ENCODE data around the gene CPEB1. TPM values are rescaled to one million over a fixed set of nuclear protein-coding genes. Genes with fewer than 3 reads are reported as not detected.
A peak's percentile ranks its signal among the peaks of the same experiment; 100 is the strongest.

Gene CPEB1
- 0.72 TPM for total RNA-seq
- long read RNA-seq, partial matches to known transcripts = 0 of 3 reads
- long read RNA-seq, other reads (novel, unspliced or antisense) = 1 of 3 reads

DNA sequence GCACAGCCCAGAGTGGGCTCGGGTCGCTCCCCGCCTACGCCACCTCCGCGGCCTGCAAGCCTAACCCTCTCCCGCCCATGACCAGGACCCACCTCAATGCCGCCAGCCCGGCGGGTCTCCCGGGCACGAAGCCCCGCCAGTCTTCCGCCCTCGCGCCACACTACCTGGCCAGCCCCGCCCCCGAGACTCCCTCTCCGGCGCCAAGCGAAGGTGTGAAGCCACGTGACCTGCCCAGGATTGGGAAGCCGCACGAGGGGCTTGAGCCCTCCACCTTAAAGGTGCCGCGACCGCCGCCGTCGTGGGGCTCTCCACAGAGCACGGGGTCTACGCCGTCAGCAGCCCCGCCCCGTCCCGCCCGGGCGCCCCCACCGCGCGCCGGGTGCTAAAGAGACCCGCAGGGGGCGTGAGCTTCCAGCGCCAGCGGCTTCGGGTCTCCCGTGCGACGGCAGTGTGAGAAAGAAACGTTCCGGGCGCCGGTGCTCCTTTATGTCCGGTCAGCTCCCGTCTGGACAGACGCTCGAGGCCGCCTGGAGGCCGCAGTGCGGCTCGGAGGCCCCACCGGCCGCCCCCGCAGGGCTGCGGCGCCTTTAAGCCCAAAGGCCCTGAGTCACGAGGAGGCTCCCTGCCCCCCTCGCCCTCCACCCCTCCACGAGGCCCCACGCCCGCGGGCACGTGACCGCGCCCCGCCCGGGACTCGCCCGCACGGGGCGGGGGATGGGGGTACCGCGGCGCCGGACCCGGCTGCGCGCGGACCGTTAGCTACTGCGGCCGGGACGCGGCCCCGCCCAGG is at the start of gene CPEB1:
Gene CPEB1 (minus strand): TSS at position 319 of the 790 bp plus-strand sequence. CDS start 18,904 bp downstream, outside the sequence.
- intact Hi-C loops (cut with micrococcal nuclease) = no loop called here
- ATAC-seq = peak; percentile 93
- DNase-seq = peak; percentile 75

DNA sequence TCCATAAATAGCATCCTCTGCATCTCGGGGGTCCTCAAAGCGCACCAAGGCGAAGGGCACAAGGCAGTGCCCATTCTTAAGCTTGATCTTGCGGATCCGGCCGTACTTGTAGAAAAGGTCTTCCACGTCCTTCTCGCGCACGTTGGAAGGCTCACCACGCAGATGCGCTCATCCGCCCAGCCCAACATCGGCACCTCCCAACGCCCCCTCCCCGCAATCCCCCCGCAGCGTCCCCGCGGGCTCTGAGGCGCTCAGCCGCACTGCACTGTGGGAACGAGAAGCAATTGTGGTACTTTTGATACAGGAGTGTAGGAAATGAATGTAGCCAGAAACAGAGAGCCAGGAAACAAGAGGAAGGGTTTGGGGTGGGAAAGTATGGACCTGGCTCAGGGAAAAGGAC is 45.0 kb upstream of the CPEB1 start:
- intact Hi-C loops (cut with micrococcal nuclease) = no loop called here
- no peak for DNase-seq
- ATAC-seq = no peak

DNA sequence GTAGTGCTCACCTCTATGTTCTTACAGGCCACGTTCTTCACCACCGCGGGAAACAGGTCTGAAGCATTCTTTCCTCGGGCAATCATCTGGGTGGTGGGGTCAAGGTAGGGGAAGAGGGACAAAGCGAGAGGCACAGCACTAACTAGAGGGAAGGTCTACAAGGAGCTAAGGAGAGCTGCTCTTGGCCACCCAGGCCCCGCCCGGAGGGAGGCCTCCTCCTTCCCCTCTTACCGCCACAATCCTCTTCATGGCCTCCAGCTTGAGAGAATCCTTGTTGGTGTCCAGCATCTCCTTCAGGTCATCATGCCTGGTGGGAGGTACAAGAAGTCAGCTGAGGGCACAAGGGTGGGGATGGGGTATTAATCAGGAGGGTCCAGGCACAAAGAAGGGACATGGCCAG is 42.0 kb upstream of the CPEB1 start:
- no peak for ATAC-seq
- no peak for DNase-seq
- intact Hi-C loops (cut with micrococcal nuclease) = no loop called here

DNA sequence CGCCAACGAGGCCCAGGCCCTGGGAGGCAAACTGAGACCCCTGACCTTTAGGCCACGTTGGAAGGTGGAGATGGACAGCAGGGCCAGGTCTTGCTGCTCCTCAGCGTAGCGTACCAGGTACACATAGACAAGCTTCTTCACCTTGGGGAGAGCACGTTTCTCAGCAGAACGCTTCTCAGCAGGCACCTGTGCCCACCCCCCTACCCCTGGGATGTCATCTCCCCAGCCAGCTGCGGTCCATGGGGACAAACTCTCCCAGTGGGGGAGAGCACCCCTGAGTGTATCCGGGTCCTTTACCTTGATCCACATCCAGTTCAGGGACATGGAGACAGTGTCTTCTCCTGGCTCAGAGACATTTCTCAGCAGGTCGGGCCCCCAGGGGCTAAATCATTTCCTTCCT is 41.5 kb upstream of the CPEB1 start:
- DNase-seq = no peak
- intact Hi-C loops (cut with micrococcal nuclease) = no loop called here
- ATAC-seq = no peak

DNA sequence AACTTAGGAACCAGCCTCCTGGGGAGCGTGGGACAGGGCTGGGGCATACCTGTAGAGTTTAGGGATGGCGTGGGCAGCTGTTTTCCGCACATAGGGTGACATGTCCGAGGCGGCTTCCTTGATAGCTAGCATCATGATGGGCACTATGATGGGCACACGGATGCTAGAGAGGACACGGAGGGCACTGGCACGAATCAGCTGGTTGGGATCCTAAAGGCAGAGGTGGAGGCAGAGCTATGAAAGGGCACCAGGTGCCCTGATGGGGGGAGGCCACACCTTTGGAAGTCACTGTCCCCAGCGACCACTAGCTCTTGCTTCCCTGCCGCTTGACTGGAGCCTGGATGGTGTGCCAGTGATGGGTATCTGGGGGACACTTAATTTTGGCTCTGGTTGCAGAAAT is 34.2 kb upstream of the CPEB1 start:
- ATAC-seq (no peak), DNase-seq (no peak)
- intact Hi-C loops (cut with micrococcal nuclease) = no loop called here

DNA sequence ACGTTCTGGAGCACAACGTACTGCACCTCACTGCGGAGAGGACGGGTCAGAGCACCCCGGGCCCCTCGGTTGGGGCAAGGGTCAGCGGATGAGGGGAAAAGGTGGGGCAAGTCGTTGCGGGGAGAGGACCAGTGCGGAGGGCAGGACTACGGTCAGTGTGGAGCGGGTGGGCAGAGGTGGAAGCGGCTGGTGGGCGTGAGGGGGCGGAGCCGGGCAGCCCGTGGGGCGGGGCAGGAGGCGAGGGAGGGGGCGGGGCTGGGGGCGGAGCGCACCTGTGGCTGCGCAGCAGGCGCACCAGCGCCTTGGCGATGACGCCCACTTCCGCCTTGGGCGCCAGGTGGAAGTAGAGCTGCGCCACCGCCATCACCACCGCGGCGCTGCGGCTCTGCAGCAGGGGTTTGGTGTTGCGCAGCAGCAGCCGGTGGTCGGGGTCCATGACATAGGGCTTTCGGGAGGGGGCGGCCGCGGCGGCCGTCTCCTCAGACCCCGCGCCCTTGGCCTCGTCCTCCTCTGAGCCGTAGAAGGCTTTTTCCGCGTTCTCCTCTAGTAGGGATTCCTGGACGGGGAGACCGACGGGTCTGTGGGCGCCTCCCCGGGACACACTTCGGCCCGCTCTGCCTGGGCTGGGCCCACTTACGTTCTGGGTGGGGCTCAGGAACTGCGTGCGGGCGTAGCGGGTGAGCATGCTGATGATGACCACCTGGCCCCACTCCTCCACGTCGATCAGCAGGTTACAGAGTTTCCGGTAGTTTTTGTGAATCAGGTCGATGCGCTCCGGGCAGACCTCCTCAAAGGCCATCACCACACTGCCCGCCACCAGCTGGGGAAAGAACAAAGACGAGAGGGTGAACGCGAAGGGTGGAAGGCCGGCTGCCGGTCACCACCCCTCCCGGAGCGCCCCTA is 33.3 kb upstream of the CPEB1 start:
- peak; percentile 35 for DNase-seq
- intact Hi-C loops (cut with micrococcal nuclease) = no loop called here
- ATAC-seq = peak; percentile 42

DNA sequence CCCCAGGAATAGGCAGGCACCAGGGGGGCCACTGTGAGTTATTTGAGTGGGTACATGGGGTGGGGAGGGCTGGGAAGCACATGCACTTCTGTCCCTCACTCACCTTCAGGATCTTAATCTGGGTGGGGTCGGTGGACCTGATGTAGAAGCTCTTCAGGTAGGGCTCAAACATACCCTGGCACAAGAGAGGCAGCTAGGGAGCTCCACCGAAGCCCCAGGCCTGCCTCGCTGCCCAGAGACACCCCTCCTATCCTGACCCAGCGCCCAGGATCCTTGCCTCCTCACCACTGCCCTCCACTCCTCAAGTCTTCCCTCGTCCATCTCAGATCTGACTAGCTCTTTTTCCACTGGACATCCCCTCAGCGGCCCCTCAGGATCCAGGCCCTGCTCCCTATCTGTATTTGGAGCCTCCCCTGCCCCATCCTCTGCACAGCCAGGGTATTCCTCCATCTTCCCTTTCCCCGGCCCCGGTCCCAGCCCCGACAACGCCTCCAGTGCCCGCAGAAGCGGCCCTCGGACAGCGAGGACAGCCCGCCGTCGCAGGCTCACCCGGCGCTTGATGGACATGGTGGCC is 32.5 kb upstream of the CPEB1 start:
- DNase-seq = no peak
- intact Hi-C loops (cut with micrococcal nuclease) = no loop called here
- ATAC-seq = no peak

DNA sequence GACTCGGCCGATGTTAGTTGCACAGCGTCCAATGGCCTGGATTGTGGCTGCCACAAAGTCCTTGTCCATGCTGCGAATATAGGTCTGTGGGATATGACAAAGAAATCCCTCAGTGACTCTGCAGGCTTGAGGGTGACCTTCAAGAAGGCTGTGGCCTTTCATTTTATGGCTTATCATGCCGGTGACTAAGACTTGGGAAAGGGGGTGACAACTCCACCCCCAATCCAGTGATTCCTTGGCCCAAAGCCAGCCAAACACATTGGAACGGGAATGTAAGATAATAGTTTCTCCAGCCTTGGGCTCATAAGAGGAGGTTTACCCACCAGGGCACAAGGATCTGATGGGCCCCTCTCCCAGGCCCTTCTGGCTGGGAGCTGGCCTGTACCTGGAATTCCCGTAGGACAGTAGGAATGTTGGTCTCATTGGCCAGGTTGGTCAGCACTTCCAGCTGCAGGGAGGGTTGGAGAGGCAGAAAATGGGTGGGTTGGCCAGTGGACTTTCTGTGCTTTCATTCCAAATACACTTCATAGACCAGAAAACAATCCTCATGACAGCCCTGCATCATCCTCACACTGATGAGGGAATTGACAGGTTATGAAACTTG is 30.7 kb upstream of the CPEB1 start:
- no peak for ATAC-seq
- intact Hi-C loops (cut with micrococcal nuclease) = no loop called here
- DNase-seq = no peak

DNA sequence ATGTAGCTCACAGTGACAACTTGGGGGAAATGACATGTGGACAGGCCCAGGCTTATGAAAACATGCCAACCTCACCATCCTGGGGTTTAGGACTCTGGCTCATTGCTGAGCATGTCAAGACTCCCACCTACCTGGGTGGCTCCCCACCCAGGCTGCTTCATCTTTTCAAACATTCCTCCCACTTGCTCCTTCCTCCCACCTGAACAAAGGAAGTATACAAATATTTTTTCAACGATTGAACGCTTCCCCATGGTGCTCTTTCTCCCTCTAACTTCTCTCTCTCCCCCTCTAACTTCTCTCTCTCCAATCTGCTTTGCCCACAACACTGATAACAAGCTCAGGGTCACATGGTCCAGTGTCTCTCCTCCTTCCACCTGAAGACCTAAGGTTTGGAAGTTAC is 27.7 kb upstream of the CPEB1 start:
- intact Hi-C loops (cut with micrococcal nuclease) = no loop called here
- ATAC-seq = no peak
- DNase-seq = no peak

DNA sequence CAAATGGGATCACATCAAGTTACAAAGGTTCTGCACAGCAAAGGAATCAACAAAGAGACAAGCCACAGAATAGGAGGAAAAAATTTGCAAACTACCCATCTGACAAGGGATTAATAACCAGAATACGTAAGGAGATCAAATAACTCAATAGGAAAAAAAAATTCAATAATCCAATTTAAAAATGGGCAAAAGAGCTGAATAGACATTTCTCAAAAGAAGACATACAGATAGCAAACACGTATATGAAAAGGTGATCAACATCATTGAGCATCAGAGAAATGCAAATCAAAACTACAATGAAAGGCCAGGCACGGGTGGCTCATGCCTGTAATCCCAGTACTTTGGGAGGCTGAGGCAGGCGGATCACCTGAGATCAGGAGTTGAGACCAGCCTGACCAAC is 23.5 kb upstream of the CPEB1 start:
- DNase-seq (no peak), ATAC-seq (no peak)
- intact Hi-C loops (cut with micrococcal nuclease) = no loop called here

DNA sequence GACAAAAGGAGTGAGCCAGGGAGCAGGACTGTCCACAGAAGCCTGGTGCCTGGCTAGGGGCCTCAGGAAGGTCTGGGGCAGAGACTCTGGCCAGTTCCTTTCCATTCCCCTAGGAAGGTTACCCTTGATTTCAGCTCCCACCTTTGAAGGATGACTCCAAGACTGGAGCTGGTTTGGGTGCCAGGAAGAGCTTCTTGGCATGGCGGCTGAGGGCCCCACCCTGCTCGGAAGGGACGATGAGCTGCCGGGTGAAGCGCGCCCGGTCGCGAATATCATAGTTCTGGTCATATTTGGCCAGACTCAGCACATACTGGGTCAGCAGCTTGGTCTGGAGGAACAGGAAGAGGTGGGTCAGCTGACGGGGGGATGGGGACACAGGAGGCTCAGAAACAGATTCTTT is 19.4 kb upstream of the CPEB1 start:
- no peak for DNase-seq
- no peak for ATAC-seq
- intact Hi-C loops (cut with micrococcal nuclease) = no loop called here

DNA sequence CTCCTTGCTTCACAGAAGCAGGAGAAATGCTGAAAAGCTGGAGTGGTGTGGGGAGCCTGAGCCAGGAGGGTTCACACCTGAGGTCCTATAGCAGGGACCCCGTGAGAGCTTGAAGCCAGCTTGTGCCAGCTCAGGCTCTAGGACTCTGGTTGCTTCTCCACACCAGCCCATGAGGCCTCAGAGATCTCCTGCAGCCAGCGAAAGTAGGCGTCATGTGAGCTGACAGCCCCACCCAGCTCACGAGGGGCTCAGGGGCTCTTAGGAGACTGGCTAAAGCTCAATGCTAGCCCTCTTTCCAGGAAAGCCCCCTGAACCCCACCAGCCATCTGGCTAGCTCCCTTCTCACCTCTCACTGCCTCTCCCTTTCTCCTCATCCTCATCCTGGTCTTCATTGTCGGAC is 16.9 kb upstream of the CPEB1 start:
- DNase-seq (no peak), ATAC-seq (no peak)
- intact Hi-C loops (cut with micrococcal nuclease) = no loop called here

DNA sequence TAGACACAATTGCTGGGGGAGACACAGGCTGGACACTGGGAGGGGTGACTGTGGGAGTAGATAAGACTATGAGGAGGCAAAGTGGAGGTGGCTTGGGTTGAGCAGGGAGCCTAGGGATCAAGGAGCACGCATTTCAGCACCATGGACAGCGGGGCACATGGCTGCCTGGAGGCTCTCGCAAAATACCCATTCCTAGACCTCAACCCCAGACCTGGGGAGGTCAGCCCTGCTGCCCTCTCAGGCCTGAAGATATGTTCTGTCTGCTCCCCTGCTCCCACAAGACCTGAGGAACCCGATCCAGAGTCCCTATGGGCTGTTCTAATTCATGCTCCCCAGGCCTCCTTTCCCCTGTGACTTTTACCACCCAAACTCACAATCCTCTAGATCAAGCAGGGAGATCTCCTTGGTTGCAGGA is 16.0 kb upstream of the CPEB1 start:
- intact Hi-C loops (cut with micrococcal nuclease) = no loop called here
- DNase-seq = peak; percentile 66
- no peak for ATAC-seq

DNA sequence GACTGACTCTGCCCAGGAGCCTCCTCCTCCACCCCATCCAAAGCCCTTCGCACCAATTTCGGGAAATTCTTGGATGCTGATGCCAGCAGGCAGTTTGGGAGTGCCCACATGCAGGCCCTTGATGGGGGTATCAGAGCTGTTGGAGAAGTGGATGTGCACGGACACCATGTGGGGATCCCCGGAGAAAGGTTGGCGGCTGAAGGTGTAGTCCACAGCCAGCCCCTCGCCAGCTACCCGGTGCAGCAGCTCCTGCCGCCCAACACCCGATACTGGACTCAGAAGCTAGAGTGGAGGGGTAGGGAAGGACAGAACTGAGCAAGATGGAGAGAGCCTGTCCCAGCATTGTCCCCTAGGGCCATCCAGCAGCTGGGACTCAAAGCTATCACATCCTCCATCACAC is 15.5 kb upstream of the CPEB1 start:
- intact Hi-C loops (cut with micrococcal nuclease) = no loop called here
- no peak for ATAC-seq
- DNase-seq = no peak

DNA sequence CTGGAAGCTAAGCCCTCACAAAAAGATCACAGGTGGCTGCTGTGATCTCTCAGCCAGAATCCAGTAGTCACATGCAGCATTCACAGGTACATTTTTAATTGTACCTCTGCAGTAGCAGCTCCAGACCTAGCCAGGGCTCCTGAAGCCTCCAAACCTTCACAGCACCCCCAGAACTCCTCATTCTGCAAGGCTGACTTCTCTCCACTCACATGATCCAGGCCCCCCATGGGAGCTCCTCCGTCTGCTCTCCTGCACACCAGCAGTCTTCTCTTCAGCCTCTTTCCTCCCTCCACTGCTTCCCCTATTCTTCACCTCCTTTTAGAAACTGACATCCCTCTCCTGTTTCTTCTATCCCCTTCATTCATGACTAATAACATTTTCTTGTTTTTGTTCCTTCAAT is 13.2 kb upstream of the CPEB1 start:
- intact Hi-C loops (cut with micrococcal nuclease) = no loop called here
- ATAC-seq (no peak), DNase-seq (no peak)

DNA sequence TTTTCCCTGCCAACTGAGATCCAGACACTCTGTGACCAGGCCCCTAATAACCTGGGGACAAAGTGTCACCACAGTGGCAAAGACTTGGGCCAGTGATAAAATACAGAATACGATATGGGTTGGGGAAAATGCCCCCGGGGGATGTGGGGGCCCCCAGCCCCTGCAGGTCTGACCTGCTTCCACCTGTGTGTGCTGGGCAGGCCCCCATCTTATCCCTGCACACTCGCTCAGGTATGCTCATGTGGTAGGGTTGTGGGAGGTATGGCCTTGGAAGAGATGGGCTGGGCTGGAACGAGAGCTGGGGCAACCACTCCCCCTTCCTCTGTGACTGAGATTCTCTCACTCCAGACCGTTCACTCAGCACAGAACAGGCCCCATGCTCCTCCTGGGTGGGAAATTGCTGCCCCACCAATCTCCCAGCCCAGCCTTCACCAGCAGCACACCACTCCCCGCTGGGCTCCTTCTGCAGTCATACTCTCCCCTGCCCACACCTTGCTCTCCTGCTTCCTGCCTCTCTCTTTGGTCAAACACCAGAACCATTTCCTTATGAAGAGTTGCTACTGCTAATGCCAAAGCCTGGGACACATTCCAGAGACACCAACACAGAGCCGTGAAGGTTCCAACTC is 9.6 kb upstream of the CPEB1 start:
- intact Hi-C loops (cut with micrococcal nuclease) = no loop called here
- no peak for DNase-seq
- no peak for ATAC-seq

DNA sequence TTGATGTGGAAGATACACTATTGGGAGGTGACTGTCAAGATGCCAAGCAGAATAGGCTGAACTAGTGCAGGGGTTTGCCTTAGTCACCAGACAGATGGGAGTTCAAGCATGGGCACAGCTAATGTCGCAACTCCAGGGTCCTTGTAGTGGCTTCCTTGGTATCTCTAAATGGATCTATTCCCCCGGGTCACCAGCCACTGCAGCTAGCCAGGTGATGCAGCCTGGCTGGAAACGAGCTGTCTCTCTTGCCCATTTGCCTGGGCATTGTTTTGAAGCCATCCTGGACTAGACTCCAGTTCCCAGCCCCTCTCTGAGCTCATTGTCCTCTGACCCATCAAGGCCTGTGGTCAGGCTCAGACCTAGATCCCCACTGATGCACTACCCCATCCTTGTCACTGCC is 8.4 kb upstream of the CPEB1 start:
- intact Hi-C loops (cut with micrococcal nuclease) = no loop called here
- no peak for ATAC-seq
- DNase-seq = no peak

DNA sequence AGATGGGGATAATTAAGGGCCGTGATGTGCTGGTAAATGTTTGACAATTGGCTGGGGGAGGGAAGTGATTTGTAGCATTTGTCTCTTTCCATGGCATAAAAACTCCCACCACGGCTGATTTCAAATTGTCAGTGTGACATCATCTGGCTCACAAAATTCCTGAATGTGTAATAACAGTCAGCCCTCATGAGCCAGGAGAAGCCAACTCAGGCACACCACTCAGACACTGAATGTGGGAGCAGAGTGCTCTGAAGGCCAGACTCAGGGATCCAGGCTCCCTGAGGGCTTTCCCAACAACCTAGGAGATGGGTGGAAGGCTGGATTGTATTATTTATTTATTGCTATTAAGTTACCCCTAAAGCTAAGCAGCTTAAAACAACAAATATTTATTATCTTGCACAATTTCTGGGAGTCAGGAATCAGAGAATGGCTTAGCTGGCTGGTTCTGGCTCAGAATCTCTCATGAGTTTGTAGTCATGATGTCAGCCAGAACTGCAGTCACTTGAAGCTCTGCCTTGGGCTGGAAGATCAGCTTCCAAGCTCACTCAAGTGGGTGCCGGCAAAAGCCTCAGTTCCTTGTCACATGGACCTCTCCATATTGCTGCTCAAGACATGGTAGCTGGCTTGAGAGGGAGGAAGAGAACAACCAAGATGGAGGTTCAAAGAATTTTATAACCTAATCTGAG is 6.5 kb upstream of the CPEB1 start:
- DNase-seq = no peak
- intact Hi-C loops (cut with micrococcal nuclease) = no loop called here
- ATAC-seq = no peak

DNA sequence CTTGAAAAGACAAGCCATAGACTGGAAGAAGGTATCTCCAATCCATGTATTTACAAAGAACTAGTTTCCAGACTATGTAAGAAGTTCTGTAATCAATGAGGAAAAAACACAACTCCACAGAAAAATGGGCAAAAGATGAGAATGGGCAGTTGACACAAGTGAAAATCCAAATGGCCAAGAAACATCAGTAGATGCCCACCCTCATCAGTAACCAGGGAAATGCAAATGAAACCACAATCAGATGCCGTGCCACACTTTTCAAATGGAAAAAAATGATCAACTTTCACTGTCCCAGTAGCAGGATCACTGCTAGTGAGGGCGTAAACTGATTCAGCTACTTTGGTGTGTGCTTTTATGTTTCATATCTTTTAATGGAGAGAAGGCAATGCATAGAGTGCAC is 4.5 kb upstream of the CPEB1 start:
- intact Hi-C loops (cut with micrococcal nuclease) = no loop called here
- DNase-seq (no peak), ATAC-seq (no peak)

All from left ventricle myocardium superior (tissue), 1 donor.